ENCODE results near the gene TYMS. TPM values are rescaled to one million over a fixed set of nuclear protein-coding genes. Genes with fewer than 3 reads are reported as not detected.
A peak's percentile ranks its signal among the peaks of the same experiment; 100 is the strongest.

TYMS gene
- total and polyA plus RNA-seq, 12 donors: 0.32 to 19.2 (median 3.8) TPM; not detected in 1

- no peak for TF ChIP-seq CTCF (IDR thresholded peaks at IDR 0.05)
- TF ChIP-seq POLR2A (IDR thresholded peaks at IDR 0.05): no peak
- intact Hi-C loops (cut with DNase I): loop anchor here (5.0 to 10.0 kb wide), 2 partner anchors 317 to 325 kb away; no protein-coding TSS in a partner anchor
- WGBS, 4 donors: 75 to 85% (median 83%) methylated on average over 7 of the region's 7 CpGs
Observed at GRCh38 chr18:612156-612555, 45.3 kb upstream of the TYMS start.

GRCh38 chr18:614193-614592 lies 43.3 kb upstream of the TYMS start:
- Histone ChIP-seq H3K9me3 (replicated peaks in 1 of 3) (no peaks in the 10 kb centered on the region), H3K4me1 (replicated peaks in 1 of 2) (peaks cover 0 to 14% of the 10 kb centered on the region in 2 donors), H3K27me3 (no peaks in the 10 kb centered on the region), H3K36me3 (replicated peaks in 1 of 2) (no peaks in the 10 kb centered on the region), H3K4me3 (no peak overlapping the region), H3K27ac (peak overlapping the region in 1 of 5 donors; percentile 11)
- no peak for DNase-seq
- intact Hi-C loops (cut with DNase I): loop anchor here (5.0 to 10.0 kb wide), 2 partner anchors 319 to 327 kb away; no protein-coding TSS in a partner anchor
- WGBS, 4 donors: 54 to 77% (median 73%) methylated on average over 1 of the region's 1 CpG
- no peak for TF ChIP-seq POLR2A (IDR thresholded peaks at IDR 0.05)
- TF ChIP-seq CTCF (IDR thresholded peaks at IDR 0.05): no peak

More at GRCh38 chr18:612156-612555, 45.3 kb upstream of the TYMS start:
- Histone ChIP-seq H3K27me3 (no peaks in the 10 kb centered on the region), H3K36me3 (replicated peaks in 1 of 2) (no peaks in the 10 kb centered on the region), H3K4me3 (no peak overlapping the region), H3K9me3 (replicated peaks in 1 of 3) (no peaks in the 10 kb centered on the region), H3K4me1 (replicated peaks in 1 of 2) (peaks cover 0 to 14% of the 10 kb centered on the region in 2 donors), H3K27ac (no peak overlapping the region)
- no peak for DNase-seq

- intact Hi-C loops (cut with DNase I): loop anchor here in 1 of 2 donors (10.0 kb wide), 1 partner anchor 320 kb away; no protein-coding TSS in a partner anchor
- Histone ChIP-seq H3K36me3 (replicated peaks in 1 of 2) (no peaks in the 10 kb centered on the region), H3K27ac (peak overlapping the region in 2 of 5 donors; percentile 24 to 71), H3K9me3 (replicated peaks in 1 of 3) (no peaks in the 10 kb centered on the region), H3K27me3 (no peaks in the 10 kb centered on the region), H3K4me3 (no peak overlapping the region), H3K4me1 (replicated peaks in 1 of 2) (peaks cover 0 to 14% of the 10 kb centered on the region in 2 donors)
- no peak for DNase-seq
- 56 to 74% (median 65%) methylated on average over 5 of the region's 5 CpGs for WGBS, 4 donors
- TF ChIP-seq CTCF (IDR thresholded peaks at IDR 0.05) (no peak), POLR2A (IDR thresholded peaks at IDR 0.05) (no peak)
Observed at GRCh38 chr18:615092-615521, 42.3 kb upstream of the TYMS start.

GRCh38 chr18:615773-616172 lies 41.7 kb upstream of the TYMS start:
- Histone ChIP-seq H3K27ac (peak overlapping the region in 1 of 5 donors; percentile 71), H3K4me3 (no peak overlapping the region), H3K4me1 (replicated peaks in 1 of 2) (peaks cover 0 to 14% of the 10 kb centered on the region in 2 donors), H3K36me3 (replicated peaks in 1 of 2) (no peaks in the 10 kb centered on the region), H3K27me3 (no peaks in the 10 kb centered on the region), H3K9me3 (replicated peaks in 1 of 3) (no peaks in the 10 kb centered on the region)
- TF ChIP-seq CTCF (IDR thresholded peaks at IDR 0.05): no peak
- TF ChIP-seq POLR2A (IDR thresholded peaks at IDR 0.05): no peak
- peak in 4 of 7 donors; percentile 29 to 73 (median 44) for DNase-seq
- WGBS, 4 donors: 49 to 67% (median 56%) methylated on average over 3 to 4 of the region's 4 CpGs
- intact Hi-C loops (cut with DNase I): loop anchor here in 1 of 2 donors (10.0 kb wide), 1 partner anchor 321 kb away; no protein-coding TSS in a partner anchor
